Measurements from ENCODE around the gene SEMA4A.

- TF ChIP-seq, protein P1, sequence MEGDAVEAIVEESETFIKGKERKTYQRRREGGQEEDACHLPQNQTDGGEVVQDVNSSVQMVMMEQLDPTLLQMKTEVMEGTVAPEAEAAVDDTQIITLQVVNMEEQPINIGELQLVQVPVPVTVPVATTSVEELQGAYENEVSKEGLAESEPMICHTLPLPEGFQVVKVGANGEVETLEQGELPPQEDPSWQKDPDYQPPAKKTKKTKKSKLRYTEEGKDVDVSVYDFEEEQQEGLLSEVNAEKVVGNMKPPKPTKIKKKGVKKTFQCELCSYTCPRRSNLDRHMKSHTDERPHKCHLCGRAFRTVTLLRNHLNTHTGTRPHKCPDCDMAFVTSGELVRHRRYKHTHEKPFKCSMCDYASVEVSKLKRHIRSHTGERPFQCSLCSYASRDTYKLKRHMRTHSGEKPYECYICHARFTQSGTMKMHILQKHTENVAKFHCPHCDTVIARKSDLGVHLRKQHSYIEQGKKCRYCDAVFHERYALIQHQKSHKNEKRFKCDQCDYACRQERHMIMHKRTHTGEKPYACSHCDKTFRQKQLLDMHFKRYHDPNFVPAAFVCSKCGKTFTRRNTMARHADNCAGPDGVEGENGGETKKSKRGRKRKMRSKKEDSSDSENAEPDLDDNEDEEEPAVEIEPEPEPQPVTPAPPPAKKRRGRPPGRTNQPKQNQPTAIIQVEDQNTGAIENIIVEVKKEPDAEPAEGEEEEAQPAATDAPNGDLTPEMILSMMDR (IDR thresholded peaks at IDR 0.05): no peak
- no peak for TF ChIP-seq EP300 (IDR thresholded peaks at IDR 0.05)
Observed at GRCh38 chr1:156165083-156165482, 11.7 kb downstream of the SEMA4A start.
